DOHH2 (cell line): ENCODE data around the gene CCNL2.

Experiments used
- H3F3A ChIP-seq: fragments of 200-600 bp; sonication (generic), shearing (Covaris generic); 2 replicates; pipeline ENCODE4 v1.6.0; 2016; ENCODE audit warnings: antibody characterized with exemption, mild to moderate bottlenecking; ENCODE audit not compliant: control insufficient read depth, insufficient read depth
- H3K27ac ChIP-seq: fragments of 200-600 bp; sonication (generic); 2 replicates; pipeline ENCODE4 v1.5.1; 2014; ENCODE audit warnings: low read depth, mild to moderate bottlenecking, low read length, moderate library complexity
- H3K27me3 ChIP-seq: fragments of 200-600 bp; sonication (generic); 2 replicates; pipeline ENCODE4 v1.6.1; 2014; ENCODE audit warnings: mild to moderate bottlenecking, low read length, mixed read lengths; ENCODE audit not compliant: control insufficient read depth
- H3K36me3 ChIP-seq: fragments of 200-600 bp; sonication (generic); 2 replicates; pipeline ENCODE4 v1.6.1; 2014; ENCODE audit warnings: mild to moderate bottlenecking, low read length, moderate library complexity, mixed read lengths; ENCODE audit not compliant: control insufficient read depth
- H3K4me1 ChIP-seq: fragments of 200-600 bp; sonication (generic); 2 replicates; pipeline ENCODE4 v1.6.1; 2014; ENCODE audit warnings: mild to moderate bottlenecking, low read length, mixed read lengths; ENCODE audit not compliant: control insufficient read depth
- H3K4me2 ChIP-seq: fragments of 200-600 bp; sonication (generic); 2 replicates; pipeline ENCODE4 v1.6.0; 2014; ENCODE audit warnings: mild to moderate bottlenecking, low read length, moderate library complexity
- H3K4me3 ChIP-seq: fragments of 200-600 bp; sonication (generic); 2 replicates; pipeline ENCODE4 v1.5.1; 2014; ENCODE audit warnings: mild to moderate bottlenecking, low read length, mixed read lengths
- H3K79me2 ChIP-seq: fragments of 200-600 bp; sonication (generic); 2 replicates; pipeline ENCODE4 v1.6.1; 2014; ENCODE audit warnings: mild to moderate bottlenecking, low read length, mixed read lengths; ENCODE audit not compliant: control insufficient read depth
- H3K9me2 ChIP-seq: fragments of 200-600 bp; sonication (generic); replicated peaks from 2 replicates; pipeline ENCODE4 v1.6.1; 2014; ENCODE audit warnings: mild to moderate bottlenecking, low read length, mixed read lengths; ENCODE audit not compliant: control insufficient read depth
- H3K9me3 ChIP-seq: fragments of 200-600 bp; sonication (generic); 2 replicates; pipeline ENCODE4 v1.6.1; 2014; ENCODE audit warnings: antibody characterized with exemption, low read length, mixed read lengths; ENCODE audit not compliant: control insufficient read depth, insufficient read depth
- H4K20me1 ChIP-seq: fragments of 200-600 bp; sonication (generic); 2 replicates; pipeline ENCODE4 v1.6.0; 2014; ENCODE audit warnings: low read depth, mild to moderate bottlenecking, antibody characterized with exemption, low read length, moderate library complexity; ENCODE audit not compliant: control insufficient read depth, insufficient read depth
- EZH2phosphoT487 ChIP-seq: fragments of 200-600 bp; sonication (generic); IDR thresholded peaks from 2 replicates; pipeline ENCODE4 v1.6.1; 2017; ENCODE audit warnings: borderline replicate concordance, mild to moderate bottlenecking, antibody characterized with exemption, low read length, moderate library complexity, mixed read lengths
- TF ChIP-seq, protein P1 (sequence below): fragments of 200-600 bp; sonication (generic); IDR thresholded peaks from one replicate; pipeline ENCODE4 v1.5.1; 2014; ENCODE audit warnings: antibody characterized with exemption, mild to moderate bottlenecking, low read depth, low read length; ENCODE audit not compliant: poor library complexity, severe bottlenecking

CCNL2 gene

DNA sequence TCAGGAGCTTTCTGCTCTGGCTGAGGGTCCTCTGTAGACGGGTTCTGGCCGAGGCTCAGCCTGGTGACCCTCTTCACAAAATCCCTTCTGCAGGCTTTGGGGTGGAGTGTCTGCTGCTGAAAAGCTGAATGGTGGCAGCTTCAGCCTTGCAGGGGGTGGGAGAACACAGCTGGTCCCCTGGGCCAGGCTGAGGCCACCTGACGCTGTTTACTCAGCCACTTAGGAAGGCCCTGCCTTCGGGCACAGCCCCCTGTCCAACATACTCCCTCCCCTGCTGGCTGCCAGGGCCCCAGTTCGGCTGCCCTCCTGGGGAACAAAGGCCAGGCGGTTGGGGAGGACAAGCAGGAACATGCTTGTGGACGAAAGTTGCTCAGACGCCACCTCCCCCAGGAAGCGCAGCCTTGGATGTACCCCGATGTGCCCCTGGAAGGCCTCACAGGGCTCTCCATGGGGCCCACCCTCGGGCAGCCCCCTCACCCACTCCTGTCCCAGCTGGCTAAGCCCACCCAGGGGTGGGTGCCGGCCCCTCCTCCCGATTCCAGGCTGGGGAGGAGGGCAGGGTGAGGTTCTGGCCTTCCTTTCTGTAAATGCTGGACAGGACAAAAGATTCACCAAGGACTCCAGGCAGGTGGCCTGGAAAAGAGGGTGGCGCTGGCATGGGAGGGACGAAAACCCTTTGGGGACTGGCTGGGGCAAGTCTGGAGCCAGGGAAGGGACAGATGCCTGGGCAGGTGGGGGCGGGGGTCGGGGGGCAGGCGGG, 22.2 kb upstream of the CCNL2 start, which contains the start of gene ANKRD65:
ANKRD65 (minus strand) TSS at position 130 of the 760 bp plus-strand sequence. CDS start 271 bp downstream, outside the sequence.
- Histone ChIP-seq H3K4me3 (no peak within 1 kb of the TSS), H3K9me3 (no peaks in the 10 kb centered on the region), H3F3A (no peaks in the 10 kb centered on the region), H3K79me2 (no peaks in the 10 kb centered on the region), H3K9me2 (no peaks in the 10 kb centered on the region), H3K4me1 (no peaks in the 10 kb centered on the region), H4K20me1 (0 out of 2 replicates have a peak, but pooled peaks cover 3% of the 10 kb centered on the region), H3K4me2 (no peak within 1 kb of the TSS), H3K36me3 (no peaks in the 10 kb centered on the region), H3K27ac (no peak within 1 kb of the TSS), H3K27me3 (peaks cover 14% of the 10 kb centered on the region)
- TF ChIP-seq, protein P1, sequence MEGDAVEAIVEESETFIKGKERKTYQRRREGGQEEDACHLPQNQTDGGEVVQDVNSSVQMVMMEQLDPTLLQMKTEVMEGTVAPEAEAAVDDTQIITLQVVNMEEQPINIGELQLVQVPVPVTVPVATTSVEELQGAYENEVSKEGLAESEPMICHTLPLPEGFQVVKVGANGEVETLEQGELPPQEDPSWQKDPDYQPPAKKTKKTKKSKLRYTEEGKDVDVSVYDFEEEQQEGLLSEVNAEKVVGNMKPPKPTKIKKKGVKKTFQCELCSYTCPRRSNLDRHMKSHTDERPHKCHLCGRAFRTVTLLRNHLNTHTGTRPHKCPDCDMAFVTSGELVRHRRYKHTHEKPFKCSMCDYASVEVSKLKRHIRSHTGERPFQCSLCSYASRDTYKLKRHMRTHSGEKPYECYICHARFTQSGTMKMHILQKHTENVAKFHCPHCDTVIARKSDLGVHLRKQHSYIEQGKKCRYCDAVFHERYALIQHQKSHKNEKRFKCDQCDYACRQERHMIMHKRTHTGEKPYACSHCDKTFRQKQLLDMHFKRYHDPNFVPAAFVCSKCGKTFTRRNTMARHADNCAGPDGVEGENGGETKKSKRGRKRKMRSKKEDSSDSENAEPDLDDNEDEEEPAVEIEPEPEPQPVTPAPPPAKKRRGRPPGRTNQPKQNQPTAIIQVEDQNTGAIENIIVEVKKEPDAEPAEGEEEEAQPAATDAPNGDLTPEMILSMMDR = no peak
- TF ChIP-seq EZH2phosphoT487 = no peak

DNA sequence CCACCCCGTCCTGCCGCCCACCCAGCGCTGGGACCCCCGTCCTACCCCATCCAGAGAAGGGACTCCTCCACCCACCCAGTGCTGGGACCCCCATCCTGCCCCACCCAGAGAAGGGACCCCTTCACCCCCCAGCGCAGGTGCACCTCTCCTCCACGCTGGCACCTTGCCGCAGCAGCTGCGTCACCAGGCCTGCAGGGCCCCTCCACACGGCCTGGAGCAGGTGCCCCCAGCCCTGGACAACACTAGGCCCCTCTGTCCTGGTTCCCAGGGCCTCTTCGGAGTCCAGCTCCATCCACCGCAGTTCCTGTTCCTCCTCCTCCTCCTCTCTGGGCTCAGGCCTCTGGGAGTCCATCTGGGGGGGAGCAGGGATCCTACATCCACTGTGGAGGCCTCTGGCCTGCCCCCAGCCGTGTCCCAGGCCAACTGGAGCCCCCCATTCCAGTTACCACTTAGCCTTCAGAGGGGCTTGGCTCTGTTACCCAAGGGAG, 21.6 kb upstream of the CCNL2 start:
- Histone ChIP-seq H3K4me3 (no peak overlapping the region), H3K36me3 (no peaks in the 10 kb centered on the region), H4K20me1 (0 out of 2 replicates have a peak, but pooled peaks cover 3% of the 10 kb centered on the region), H3K27ac (no peak overlapping the region), H3K79me2 (no peaks in the 10 kb centered on the region), H3F3A (no peaks in the 10 kb centered on the region), H3K9me3 (no peaks in the 10 kb centered on the region), H3K4me2 (no peak overlapping the region), H3K27me3 (peaks cover 8% of the 10 kb centered on the region; the same call in 1 of the 2 replicates), H3K4me1 (no peaks in the 10 kb centered on the region), H3K9me2 (no peaks in the 10 kb centered on the region)
- TF ChIP-seq, protein P1 = no peak
- TF ChIP-seq EZH2phosphoT487 = no peak

DNA sequence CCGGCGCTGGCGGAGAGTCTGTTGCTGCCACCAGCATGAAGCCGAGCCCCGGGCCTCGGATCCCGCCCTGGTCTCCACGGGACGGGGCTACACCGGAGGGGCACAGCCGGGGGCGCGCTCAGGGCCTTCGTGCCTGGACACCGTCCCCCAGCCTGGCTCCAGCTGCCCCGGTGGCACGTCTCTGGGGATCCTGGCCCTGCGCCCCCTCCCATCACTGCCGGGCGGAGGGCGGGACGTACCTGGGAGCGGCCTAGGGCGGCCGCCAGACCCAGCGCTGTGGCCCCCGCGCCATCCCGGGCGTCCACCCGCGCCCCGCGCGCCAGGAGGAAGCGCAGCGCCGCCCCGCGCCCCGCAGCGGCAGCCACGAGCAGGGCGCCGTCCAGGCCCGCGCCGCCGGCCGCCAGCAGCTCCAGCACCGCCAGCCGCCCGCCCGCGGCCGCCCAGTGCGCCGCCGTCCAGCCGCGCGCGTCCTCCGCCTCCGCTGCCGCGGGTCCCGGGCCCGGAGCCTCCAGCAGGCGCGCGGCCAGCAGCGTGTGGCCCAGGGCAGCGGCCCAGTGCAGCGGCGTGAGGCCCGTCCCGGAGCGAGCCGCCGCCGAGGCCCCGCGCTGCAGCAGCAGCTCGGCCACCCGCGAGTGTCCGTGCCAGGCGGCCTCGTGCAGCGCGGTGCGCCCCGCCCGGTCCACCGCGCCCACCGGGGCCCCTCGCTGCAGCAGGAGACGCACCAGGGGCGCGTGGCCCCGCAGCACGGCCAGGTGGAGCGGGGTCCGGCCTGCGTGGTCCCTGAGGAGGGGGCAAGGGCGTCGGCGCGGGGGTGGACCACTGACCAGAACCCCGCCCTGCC, 20.9 kb upstream of the CCNL2 start:
- H3K27ac ChIP-seq = no peak overlapping the region
- no peaks in the 10 kb centered on the region for H3K4me1 ChIP-seq
- no peaks in the 10 kb centered on the region for H3K79me2 ChIP-seq
- no peaks in the 10 kb centered on the region for H3K36me3 ChIP-seq
- 0 out of 2 replicates have a peak, but pooled peaks cover 7% of the 10 kb centered on the region for H3K27me3 ChIP-seq
- H3K4me2 ChIP-seq = no peak overlapping the region
- H3F3A ChIP-seq = no peaks in the 10 kb centered on the region
- H4K20me1 ChIP-seq = 0 out of 2 replicates have a peak, but pooled peaks cover 3% of the 10 kb centered on the region
- TF ChIP-seq, protein P1 = no peak
- no peak for TF ChIP-seq EZH2phosphoT487
- no peak overlapping the region for H3K4me3 ChIP-seq
- no peaks in the 10 kb centered on the region for H3K9me2 ChIP-seq
- no peaks in the 10 kb centered on the region for H3K9me3 ChIP-seq
